Heart left ventricle (tissue), 16 donors: ENCODE data around the gene SLC66A2. TPM values are rescaled to one million over a fixed set of nuclear protein-coding genes. Genes with fewer than 3 reads are reported as not detected.
A peak's percentile ranks its signal among the peaks of the same experiment; 100 is the strongest.

Experiments
- ATAC-seq, 4 donors: fragments of 200-7000 bp; cut with Tn5 transposase; one replicate each; pipeline ENCODE4 v1.9.1; 2020 to 2022; ENCODE audit warnings: moderate library complexity in 4 of 4, mild to moderate bottlenecking in 3 of 4, moderate number of reproducible peaks in 1 of 4
- DNase-seq, 5 donors: peaks; one replicate each; pipeline ENCODE4 v3.0.0-alpha.2; 2020
- H3K27ac ChIP-seq, 12 donors: fragments of 200-600 bp; sonication (generic) in 4 of 12; one replicate each; pipeline versions ENCODE4 v1.5.0 to v1.8.0; 2016 to 2022; ENCODE audit warnings: mild to moderate bottlenecking in 2 of 12
- H3K27me3 ChIP-seq, 9 donors: fragments of 200-600 bp; sonication (generic) in 2 of 9; one replicate each; pipeline versions ENCODE4 v1.5.1 to v1.8.0; 2016 to 2022; ENCODE audit warnings: mild to moderate bottlenecking in 3 of 9
- H3K36me3 ChIP-seq, 9 donors: fragments of 200-600 bp; sonication (generic) in 2 of 9; one replicate each; pipeline versions ENCODE4 v1.5.0 to v1.8.0; 2018 to 2022; ENCODE audit warnings: mild to moderate bottlenecking in 2 of 9
- H3K4me1 ChIP-seq, 12 donors: fragments of 200-600 bp; sonication (generic) in 4 of 12; one replicate each; pipeline versions ENCODE4 v1.5.0 to v1.8.0; 2016 to 2022; ENCODE audit warnings: mild to moderate bottlenecking in 3 of 12
- H3K4me3 ChIP-seq, 12 donors: fragments of 200-600 bp; sonication (generic) in 4 of 12; one replicate each; pipeline versions ENCODE4 v1.5.0 to v1.8.0; 2017 to 2022; ENCODE audit warnings: mild to moderate bottlenecking in 9 of 12, moderate library complexity in 4 of 12
- H3K9me3 ChIP-seq, 12 donors: fragments of 200-600 bp; sonication (generic) in 4 of 12; one replicate each; pipeline versions ENCODE4 v1.5.0 to v1.8.0; 2016 to 2022; ENCODE audit warnings: mild to moderate bottlenecking in 1 of 12
- POLR2A ChIP-seq, 2 donors: fragments of 450-650 bp; IDR thresholded peaks; one replicate each; pipeline ENCODE4 v1.6.1; 2017; ENCODE audit warnings: antibody characterized with exemption in 2 of 2, mild to moderate bottlenecking in 2 of 2, moderate library complexity in 2 of 2
- WGBS, 4 donors: extraction: QIAGEN DNeasy Blood & Tissue Kit in 2 of 4; methylation state at CpG; one replicate each; pipeline versions ENCODE4 v1.1.5 to v1.1.7; 2013 to 2018; 5-methylcytosine and 5-hydroxymethylcytosine counted together
- intact Hi-C, 10 donors: fragments of 100-400 bp; cut with DNase I; formaldehyde crosslinking; loops; one replicate each; pipeline versions ENCODE4 v1.11.1 to v1.14.2; 2022
- polyA plus RNA-seq, 2 donors: library from polyadenylated mRNA; stranded (reverse); fragments of 200-250 nt; gene quantifications; one replicate each; pipeline ENCODE4 v1.2.3, GENCODE V29; 2013
- total RNA-seq, 9 donors: library from RNA; depleted of rRNA in 2 of 9; stranded (reverse); fragments of >200 nt in 2 of 9; fragmentation: NEBNext Ultra II Directional in 3 of 9; extraction: Animal tissue kit (Norgen Biotek cat#: 25700) in 3 of 9; gene quantifications; one replicate each; pipeline versions ENCODE4 v1.1.0 to v1.2.4, GENCODE V29; 2016 to 2023
- TF ChIP-seq, protein P1 (sequence below), 12 donors: fragments of 200-600 bp; sonication (generic) in 4 of 12; IDR thresholded peaks; one replicate each; pipeline versions ENCODE4 v1.5.0 to v1.8.0; 2018 to 2022; ENCODE audit warnings: antibody characterized with exemption in 12 of 12, mild to moderate bottlenecking in 5 of 12
- donor health status: ischemic (EF 13 %, LVEDD 7.1; RV severe dilation, severe dysfunction).
- donor health status: healthy with polysubstance abuse.
- donor health status: DM: no; HTN: yes; CAD: no.
- donor health status: DM: no; HTN: no; CAD: no.
- donor health status: ischemic (EF 25% LVEDD 6.9; RV normal size, moderate dysfunction).
- donor health status: ischemic (EF 25% LVEDD 5.7; RV mildly dilated, moderate dysfunction).
- donor health status: healthy.
- donor health status: DM: yes; HTN: yes; CAD: no.
- donor health status: ischemic (EF 35%, LVEDD 5.7; RV mildly dilated, moderate dysfunction).
- donor health status: nonischemic (EF 11% LVEDD 7.7; RV severe dilation, severe dysfunction).
- donor health status: DM: yes; HTN: yes; CAD: no.
- donor health status: PGD.
- donor health status: ischemic (EF 29% LVEDD 5.4; RV normal size, mild dysfunction).
- donor health status: nonischemic (EF 23%, LVEDD 6.1; RV moderate dilation, normal function).

The SLC66A2 gene
- total and polyA plus RNA-seq, 11 donors, result 19.7 to 33.4 (median 26.6) TPM

DNA sequence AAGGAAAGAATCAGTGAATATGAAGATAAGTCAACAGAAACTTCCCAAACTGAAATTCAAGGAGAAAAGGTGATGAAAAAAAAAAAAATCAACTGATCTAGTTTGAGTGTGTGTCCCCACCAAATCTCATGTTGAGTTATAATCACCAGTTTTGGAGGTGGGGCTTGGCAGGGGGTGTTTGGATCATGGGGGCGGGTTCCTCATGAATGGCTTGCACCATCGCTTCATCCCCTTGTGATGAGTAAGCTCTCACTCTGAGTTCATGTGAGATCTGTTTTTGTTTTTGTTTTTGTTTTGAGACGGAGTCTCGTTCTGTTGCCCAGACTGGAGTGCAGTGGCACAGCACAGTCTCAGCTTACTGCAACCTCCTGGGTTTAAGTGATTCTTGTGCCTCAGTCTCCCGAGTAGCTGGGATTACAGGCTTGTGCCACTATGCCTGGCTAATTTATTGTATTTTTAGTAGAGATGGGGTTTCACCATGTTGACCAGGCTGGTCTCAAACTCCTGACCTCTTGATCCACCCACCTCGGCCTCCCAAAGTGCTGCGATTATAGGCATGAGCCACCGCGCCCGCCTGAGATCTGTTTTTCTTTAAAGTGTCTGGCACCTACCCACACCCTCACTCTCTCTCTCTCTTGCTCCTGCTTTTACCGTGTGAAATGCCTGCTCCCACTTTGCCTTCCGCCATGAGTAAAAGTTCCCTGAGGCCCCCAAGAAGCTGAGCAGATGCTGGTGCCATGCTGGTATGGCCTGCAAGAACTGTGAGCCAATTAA lies 4.0 kb upstream of the SLC66A2 start:
- DNase-seq, result no peak
- Histone ChIP-seq H3K27me3 (no peaks in the 10 kb centered on the region), H3K9me3 (no peaks in the 10 kb centered on the region), H3K4me1 (peaks cover 0 to 15% (median 6%) of the 10 kb centered on the region in 12 donors), H3K36me3 (no peaks in the 10 kb centered on the region), H3K4me3 (no peak overlapping the region), H3K27ac (no peak overlapping the region)
- intact Hi-C loops, result loop anchor here in 2 of 10 donors (10.0 kb wide), 4 partner anchors 79 to 271 kb away; partner anchors contain the start of genes ADNP2 (in 1 of the 2) and RBFA (in 1 of the 2)
- ATAC-seq, result no peak
- WGBS, 4 donors, result 88 to 90% (median 90%) methylated on average over 12 of the region's 12 CpGs
- TF ChIP-seq, protein P1, sequence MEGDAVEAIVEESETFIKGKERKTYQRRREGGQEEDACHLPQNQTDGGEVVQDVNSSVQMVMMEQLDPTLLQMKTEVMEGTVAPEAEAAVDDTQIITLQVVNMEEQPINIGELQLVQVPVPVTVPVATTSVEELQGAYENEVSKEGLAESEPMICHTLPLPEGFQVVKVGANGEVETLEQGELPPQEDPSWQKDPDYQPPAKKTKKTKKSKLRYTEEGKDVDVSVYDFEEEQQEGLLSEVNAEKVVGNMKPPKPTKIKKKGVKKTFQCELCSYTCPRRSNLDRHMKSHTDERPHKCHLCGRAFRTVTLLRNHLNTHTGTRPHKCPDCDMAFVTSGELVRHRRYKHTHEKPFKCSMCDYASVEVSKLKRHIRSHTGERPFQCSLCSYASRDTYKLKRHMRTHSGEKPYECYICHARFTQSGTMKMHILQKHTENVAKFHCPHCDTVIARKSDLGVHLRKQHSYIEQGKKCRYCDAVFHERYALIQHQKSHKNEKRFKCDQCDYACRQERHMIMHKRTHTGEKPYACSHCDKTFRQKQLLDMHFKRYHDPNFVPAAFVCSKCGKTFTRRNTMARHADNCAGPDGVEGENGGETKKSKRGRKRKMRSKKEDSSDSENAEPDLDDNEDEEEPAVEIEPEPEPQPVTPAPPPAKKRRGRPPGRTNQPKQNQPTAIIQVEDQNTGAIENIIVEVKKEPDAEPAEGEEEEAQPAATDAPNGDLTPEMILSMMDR (IDR thresholded peaks at IDR 0.05), result no peak
- no peak for TF ChIP-seq POLR2A (IDR thresholded peaks at IDR 0.05)

DNA sequence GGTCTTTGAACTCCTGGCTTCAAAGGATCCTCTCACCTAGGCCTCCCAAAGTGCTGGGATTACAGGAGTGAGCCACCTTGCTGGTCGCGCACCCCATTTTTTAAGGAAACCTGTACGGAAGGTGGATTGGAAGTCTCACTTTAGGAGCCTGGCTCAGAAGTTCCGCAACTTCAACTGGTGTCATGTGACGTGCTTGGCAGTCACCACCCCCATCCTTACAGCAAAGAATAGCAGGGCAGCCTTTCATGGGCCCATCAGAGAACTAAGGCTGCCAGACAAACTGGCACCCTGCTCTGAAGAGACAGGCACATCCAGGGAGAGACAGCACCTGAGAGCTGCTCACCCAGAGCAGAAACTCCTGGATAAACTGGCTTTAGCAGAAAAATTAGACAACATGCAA lies 3.3 kb upstream of the SLC66A2 start:
- intact Hi-C loops, result loop anchor here in 4 of 10 donors (5.0 to 10.0 kb wide), 6 partner anchors 33 to 270 kb away; partner anchors contain the start of genes RBFA (in 3 of the 4), TXNL4A (in 2 of the 4) and ADNP2 (in 1 of the 4)
- peak in 1 of 5 donors; percentile 56 for DNase-seq
- Histone ChIP-seq H3K4me1 (peaks cover 0 to 22% (median 12%) of the 10 kb centered on the region in 12 donors), H3K27me3 (no peaks in the 10 kb centered on the region), H3K4me3 (no peak overlapping the region), H3K36me3 (no peaks in the 10 kb centered on the region), H3K9me3 (no peaks in the 10 kb centered on the region), H3K27ac (peak overlapping the region in 1 of 12 donors; percentile 37)
- no peak for ATAC-seq
- TF ChIP-seq POLR2A (IDR thresholded peaks at IDR 0.05), result no peak
- TF ChIP-seq, protein P1 (IDR thresholded peaks at IDR 0.05), result no peak
- WGBS, 4 donors, result 72 to 76% (median 74%) methylated on average over 5 of the region's 5 CpGs

DNA sequence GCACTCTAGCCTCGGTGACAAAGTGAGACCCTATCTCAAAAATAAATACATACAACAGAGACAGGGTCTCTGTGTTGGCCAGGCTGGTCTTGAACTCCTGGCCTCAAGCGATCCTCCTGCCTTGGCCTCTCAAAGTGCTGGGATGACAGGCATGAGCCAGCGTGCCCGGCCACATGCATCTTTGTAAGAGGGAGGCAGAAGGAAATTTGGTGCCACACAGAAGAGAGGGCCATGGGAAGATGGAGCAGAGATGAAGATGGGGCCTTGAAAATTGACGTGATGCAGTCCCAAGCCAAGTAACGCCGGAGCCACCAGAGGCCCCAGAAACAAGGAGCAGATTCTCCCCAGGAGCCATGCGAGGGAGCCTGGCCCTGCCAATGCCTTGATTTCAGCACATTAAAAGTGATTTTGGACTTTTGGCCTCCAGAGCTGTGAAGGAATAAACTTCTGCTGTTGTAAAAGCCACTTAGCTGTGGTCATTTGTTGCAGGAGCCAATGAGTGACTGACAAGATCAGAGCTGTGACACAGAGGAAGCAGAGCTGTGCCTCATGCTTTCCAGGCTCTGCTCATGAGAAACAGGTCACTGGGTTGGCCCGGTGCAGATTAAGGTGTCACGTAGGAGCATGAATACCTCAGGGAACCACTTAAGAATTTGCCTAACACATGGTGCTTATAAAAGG lies 2.7 kb upstream of the SLC66A2 start:
- no peak overlapping the region for H3K4me3 ChIP-seq
- H3K27me3 ChIP-seq, result no peaks in the 10 kb centered on the region
- intact Hi-C loops, result loop anchor here in 4 of 10 donors (5.0 to 10.0 kb wide), 6 partner anchors 33 to 269 kb away; partner anchors contain the start of genes RBFA (in 3 of the 4), TXNL4A (in 2 of the 4) and ADNP2 (in 1 of the 4)
- no peaks in the 10 kb centered on the region for H3K9me3 ChIP-seq
- WGBS, 4 donors, result 82 to 86% (median 84%) methylated on average over 10 of the region's 10 CpGs
- peak overlapping the region in 1 of 12 donors; percentile 37 for H3K27ac ChIP-seq
- peaks cover 0 to 28% (median 19%) of the 10 kb centered on the region in 12 donors for H3K4me1 ChIP-seq
- no peak for DNase-seq
- ATAC-seq, result no peak
- TF ChIP-seq, protein P1 (IDR thresholded peaks at IDR 0.05), result no peak
- TF ChIP-seq POLR2A (IDR thresholded peaks at IDR 0.05), result no peak
- peaks cover 0 to 2% (median 0%) of the 10 kb centered on the region in 9 donors for H3K36me3 ChIP-seq
